Activated T-cell treated with anti-CD3 and anti-CD28 coated beads, Interleukin-2, amount 50 U/mL, for 1 hour (primary cell): Measurements from ENCODE around the gene TRA2A.
"Not testable (repeated sequence)": the region's sequence is repeated elsewhere in the genome, so short reads cannot be mapped to it uniquely, and the experiment has no call there.

Experiments used
- DNase-seq: peaks from one replicate; pipeline ENCODE4 v3.0.0-alpha.2; 2020

The TRA2A gene

GRCh38 chr7:23491502-23491901, 40.3 kb downstream of the TRA2A start:
- no peak for DNase-seq

GRCh38 chr7:23490357-23491135, 41.2 kb downstream of the TRA2A start:
- peak; percentile 69 for DNase-seq

GRCh38 chr7:23488714-23489113, 43.1 kb downstream of the TRA2A start:
- not testable (repeated sequence) for DNase-seq

DNA sequence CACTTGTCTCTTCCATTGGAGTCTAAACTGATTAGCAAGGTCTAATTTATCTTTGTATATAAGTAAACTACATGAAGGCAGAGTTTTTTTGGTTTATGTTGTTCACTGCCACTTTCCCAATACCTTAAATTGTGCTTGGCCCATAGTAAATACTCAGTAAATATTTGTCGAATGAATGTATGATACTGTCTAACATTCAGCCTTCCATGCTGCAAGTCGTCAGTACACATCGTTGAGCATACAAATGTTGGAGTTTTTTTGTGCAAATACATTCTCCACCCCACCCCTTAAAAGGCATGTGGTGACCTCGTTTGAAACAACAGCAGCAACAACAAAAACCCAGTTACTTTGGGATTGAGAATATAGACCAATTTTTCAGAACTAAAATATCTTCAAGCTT, 44.1 kb downstream of the TRA2A start:
- no peak for DNase-seq

DNA sequence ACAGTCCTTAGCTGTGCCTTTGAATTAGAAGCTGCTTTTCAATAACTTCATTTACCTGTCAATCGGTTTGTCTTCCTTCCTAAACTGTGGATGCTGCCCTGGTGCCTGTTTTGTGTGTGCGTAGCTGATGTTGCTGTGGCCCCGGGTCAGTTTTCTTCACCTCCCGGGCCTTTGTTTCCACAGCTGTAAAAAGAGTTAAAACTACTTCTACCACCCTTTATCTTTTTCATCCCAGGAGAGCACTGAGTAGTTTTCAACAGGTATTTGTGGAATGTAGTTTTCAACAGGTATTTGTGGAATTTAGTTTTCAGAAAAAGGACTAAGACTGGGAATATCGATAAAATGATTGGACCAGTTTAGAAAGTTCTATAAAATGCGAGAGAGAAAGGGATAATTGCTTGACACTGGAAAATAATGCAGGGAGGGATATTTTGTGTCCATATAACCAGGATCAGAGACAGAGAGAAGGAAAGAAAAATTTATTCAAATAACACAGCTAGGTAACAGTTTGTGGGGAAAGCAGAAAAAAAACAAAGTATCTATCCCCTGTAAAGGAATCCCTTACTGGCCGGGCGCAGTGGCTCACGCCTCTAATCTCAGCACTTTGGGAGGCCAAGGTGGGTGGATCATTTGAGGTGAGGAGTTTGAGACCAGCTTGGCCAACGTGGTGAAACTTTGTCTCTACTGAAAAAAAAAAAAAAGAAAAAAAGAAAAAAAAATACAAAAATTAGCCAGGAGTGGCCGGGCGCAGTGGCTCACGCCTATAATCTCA, 45.6 kb downstream of the TRA2A start:
- no peak for DNase-seq

- DNase-seq, result no peak
Measured at GRCh38 chr7:23482686-23483085, 49.1 kb downstream of the TRA2A start.

- DNase-seq, result no peak
Measured at GRCh38 chr7:23477962-23478866, 53.6 kb downstream of the TRA2A start.

DNA sequence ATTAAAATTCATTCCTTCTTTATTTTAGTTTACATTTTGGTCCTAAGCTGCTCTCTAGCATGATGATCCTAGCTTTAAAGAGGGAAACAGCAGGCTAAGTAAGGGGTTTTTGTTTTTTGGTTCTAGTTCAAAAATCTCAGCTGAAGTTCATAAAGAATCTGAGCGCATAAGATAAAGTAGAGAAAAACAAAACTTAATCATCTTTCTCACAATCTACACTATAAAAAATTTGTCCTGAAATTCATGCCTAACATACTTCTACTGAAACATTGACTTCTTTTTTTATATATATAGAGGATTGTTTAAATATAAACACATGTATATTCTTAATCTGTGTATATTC, 54.7 kb downstream of the TRA2A start:
- no peak for DNase-seq

GRCh38 chr7:23476286-23477156, 55.3 kb downstream of the TRA2A start:
- DNase-seq, result no peak

DNA sequence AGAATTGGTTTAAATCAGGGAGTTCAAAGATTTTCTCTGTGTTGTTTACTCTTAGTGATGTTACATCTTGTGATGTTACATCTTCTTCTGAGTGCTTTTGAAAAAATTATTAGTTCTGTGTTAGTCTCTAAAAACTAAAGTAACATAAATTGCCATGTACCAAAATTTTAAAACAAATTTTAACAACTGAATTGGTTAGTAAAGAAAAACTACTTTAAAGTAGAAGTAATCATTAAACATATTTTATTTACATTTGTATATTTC, 56.3 kb downstream of the TRA2A start:
- no peak for DNase-seq

- no peak for DNase-seq
Measured at GRCh38 chr7:23474829-23475575, 56.8 kb downstream of the TRA2A start.

DNA sequence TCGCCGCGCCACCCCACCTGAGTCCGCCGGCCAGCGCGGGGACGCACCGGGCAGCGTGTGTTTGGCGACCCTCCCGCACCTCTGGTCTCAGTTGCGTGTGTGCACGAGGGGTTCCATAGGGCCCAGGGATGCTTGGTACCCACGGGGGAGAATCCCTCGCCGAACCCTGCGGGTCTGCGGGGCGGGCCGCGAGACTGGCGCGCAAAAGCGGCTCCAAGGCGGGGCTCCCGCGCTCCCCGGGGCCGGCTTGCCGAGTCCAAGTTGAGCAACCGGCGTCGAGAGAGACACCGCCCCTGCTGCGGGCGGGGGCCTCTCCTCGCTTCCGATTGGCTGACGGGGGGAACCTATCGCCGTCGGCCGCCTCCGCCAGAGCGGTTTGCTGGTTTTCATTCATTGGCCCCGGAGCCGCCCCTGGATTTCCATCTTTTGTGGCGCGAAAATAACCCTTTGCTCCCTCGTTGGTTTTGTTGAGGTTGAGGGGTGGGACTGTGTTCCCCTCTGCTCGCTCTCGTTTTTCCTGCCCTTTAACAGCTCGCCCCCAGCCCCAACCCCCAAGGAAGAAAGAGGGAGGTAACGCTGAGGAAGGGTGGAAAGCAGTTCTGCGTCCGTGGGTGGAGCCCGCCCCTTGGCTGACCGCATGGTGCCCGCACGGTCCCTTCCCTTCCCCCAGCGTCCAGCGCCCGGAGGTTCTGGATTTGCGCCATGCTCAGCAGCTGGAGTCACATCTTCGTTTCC, 57.5 kb downstream of the TRA2A start:
- peak; percentile 49 for DNase-seq

DNA sequence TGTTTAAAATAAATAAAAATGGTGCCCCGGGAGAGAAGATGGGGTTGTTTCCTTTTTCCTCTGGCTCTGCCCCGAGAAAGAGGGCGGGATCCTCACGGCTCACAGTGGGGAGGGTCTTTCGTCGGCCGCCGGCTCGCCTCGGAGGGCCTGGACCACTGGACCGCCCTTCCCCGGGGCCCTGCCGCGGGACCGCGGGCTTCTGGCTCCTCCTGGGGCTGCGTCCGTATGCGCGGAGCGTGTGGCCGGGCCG, 58.0 kb downstream of the TRA2A start:
- no peak for DNase-seq

DNA sequence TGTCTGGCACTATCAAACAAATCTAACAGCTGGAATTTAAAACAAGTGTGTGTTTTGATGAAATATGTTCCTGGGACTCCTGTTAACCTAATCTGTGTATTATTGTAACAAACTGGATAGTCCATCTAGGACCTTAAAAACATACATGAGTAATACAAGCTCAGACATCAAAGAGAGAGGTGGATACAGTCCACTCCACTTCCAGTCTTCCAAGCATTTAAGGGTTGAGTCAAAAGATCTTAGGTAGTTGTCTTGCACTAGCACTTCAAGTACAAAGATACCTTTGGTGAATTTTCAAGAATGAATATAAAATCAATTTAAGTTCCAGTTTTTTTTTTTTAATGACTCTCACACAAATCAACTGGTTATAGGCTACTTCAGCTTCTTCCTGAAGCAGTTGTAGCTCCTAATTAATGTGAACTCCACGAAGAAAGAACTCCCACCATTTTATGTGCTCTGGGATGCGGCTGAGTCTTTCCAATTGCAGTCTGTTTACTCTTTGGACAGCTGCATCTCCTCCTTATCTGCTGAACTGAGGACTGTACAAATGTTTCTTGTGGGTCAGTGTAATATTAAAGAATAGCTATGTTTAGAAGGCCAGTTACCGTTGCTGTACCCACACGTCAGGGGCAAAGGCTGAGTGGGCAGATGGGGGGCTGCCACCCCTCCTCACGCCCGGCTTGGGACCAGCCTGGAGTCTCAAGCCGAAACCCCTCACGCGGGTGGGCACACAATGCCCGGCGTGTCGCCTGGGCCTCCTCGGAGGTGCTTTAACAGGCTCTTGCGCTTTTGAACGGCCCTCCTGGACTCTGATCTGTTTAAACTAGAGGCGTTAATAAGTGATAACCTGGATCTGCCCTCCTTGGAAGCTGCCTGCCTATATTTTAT, 58.6 kb downstream of the TRA2A start:
- DNase-seq, result no peak

GRCh38 chr7:23472556-23472955, 59.2 kb downstream of the TRA2A start:
- no peak for DNase-seq

DNA sequence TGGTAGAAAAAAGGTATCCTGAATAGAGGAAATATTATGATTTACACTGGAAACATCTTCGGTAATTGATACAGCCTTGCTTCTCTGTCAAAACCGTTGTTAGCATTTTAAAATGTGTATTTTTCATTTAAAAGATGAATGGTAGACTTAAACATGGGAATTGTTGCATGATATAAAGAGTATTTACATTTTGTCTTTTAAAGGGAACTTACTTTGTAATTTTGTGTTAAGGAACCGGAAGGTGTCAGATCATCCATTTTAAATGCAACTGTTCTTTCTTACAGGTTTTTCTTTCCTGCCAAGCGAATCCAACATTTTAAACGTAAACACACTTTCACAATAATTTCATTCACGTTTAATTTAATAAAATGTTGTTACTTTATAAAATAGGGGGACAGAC, 59.7 kb downstream of the TRA2A start:
- no peak for DNase-seq

GRCh38 chr7:23471106-23471859, 60.5 kb downstream of the TRA2A start:
- DNase-seq, result peak; percentile 40

DNA sequence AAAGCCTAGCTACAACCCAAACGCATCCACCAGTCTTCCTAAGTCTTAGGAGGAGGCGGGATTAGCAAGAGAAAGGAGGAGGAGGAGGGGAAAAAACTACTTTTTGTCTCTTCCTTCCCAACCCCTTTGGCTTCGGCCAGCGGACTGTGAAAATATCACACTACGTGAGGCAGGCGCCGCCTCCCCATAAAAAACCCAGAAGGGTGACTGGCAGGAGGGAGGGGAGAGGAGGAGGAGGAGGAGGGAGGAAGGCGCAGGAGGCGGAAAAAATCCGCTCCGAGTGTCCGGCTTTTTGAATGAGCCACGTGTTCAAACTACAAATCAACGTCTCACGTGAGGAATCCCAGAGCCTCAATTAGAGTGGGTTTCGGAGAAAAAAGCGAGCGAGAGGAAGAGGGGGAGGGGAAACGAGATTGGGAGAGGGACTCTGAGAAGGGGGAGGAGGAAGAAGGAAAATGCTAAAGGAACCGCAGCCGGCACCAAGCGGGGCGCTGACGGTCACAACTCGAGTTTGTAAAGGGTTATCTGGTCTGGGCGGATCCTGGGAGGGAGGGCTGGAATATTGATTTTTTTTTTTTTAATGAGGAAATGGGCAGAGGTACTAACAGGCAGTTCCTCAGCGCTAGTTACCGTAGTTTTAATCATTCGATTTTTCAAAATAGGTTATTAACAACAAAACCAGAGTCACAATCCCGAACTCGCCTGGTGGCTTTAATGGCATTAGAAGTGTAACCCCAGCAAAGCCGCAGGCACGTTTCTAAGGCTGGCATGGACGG, 61.3 kb downstream of the TRA2A start, which contains the start of gene IGF2BP3:
Gene IGF2BP3, minus strand, starts transcription at position 162 of the 776 bp plus-strand sequence. CDS start 381 bp downstream, outside the sequence.
- peak; percentile 33 for DNase-seq

DNA sequence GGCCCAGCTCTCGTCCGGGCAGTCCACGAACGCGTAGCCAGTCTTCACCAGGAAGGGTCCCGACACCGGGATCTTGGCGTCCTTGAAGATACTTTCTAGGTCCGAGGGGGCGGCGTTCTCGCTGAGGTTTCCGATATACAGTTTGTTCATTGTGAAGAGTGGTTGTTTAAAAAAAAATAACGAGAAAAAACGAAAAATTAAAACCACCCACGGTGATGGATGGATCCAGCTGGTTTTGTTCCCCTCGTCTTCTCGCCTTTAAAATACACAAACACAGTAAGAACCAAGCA, 61.9 kb downstream of the TRA2A start:
- no peak for DNase-seq
